Stimulated activated CD4-positive, alpha-beta T cell treated with anti-CD3 and anti-CD28 coated beads, TNF-alpha, amount 100 ng/mL, for 48 hours (primary cell): ENCODE measurements around the gene SLC39A9.

ENCODE experiments used
- DNase-seq, 3 donors: peaks; one replicate each; pipeline ENCODE4 v3.0.0-alpha.2; 2020; ENCODE audit warnings: low read depth in 3 of 3

The SLC39A9 gene, protein sequence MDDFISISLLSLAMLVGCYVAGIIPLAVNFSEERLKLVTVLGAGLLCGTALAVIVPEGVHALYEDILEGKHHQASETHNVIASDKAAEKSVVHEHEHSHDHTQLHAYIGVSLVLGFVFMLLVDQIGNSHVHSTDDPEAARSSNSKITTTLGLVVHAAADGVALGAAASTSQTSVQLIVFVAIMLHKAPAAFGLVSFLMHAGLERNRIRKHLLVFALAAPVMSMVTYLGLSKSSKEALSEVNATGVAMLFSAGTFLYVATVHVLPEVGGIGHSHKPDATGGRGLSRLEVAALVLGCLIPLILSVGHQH

GRCh38 chr14:69398053-69398817 is at the start of gene SLC39A9, which contains the start of gene ERH:
Gene SLC39A9, plus strand, starts transcription at chr14:69398692. Its CDS starts 678 bp downstream, at chr14:69399370.
Gene ERH, minus strand, starts transcription at chr14:69398299. Its CDS starts 66 bp downstream, at chr14:69398233.
- DNase-seq, result peak; percentile 82 to 91 (median 90)

GRCh38 chr14:69349091-69349777 is 49.3 kb upstream of the SLC39A9 start:
- DNase-seq, result no peak

DNA sequence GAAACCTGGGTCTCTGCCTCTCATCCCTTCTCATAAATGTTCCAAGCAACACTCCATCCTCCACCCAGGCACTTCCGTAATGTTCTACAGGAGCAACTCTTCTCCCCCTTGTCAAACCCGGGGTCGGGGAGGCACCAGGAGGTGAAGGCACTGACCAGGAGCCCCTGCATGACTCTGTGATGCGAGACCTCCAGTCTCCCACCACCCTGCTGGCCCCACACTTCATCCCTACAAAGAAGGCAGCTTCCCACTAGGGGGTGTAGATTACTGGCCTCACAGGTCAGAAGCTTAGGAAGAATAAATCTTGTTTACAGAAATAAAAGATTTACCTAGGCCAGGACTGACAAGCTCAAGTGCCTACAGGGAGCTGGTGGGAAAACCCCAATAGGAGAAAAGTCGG is 47.6 kb upstream of the SLC39A9 start:
- DNase-seq, result no peak

- no peak for DNase-seq
Observed at GRCh38 chr14:69351385-69351784, 47.1 kb upstream of the SLC39A9 start.

DNA sequence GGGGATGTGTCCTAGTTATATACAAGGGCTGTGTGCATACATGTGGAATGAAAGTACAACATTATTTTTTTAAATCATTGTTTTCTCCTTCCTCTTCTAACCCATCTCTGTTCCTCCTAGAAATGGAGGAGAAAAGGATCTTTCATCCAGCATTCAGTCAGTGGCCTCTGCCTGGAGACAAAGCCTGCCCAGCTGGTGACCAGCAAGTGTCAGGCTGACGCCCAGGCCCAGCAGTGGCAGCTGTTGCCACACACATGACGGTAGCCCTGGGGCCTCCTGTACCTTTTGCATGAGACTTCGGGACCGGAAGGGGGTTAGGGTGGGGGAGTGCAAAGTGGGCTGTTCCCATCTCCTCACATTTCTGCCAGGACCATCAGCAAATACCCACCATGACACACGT is 46.6 kb upstream of the SLC39A9 start:
- no peak for DNase-seq

- DNase-seq, result no peak
Observed at GRCh38 chr14:69353168-69353567, 45.3 kb upstream of the SLC39A9 start.

GRCh38 chr14:69354383-69355153 is 43.9 kb upstream of the SLC39A9 start:
- peak; percentile 44 to 62 (median 60) for DNase-seq

GRCh38 chr14:69355154-69355597 is 43.3 kb upstream of the SLC39A9 start:
- DNase-seq, result no peak

DNA sequence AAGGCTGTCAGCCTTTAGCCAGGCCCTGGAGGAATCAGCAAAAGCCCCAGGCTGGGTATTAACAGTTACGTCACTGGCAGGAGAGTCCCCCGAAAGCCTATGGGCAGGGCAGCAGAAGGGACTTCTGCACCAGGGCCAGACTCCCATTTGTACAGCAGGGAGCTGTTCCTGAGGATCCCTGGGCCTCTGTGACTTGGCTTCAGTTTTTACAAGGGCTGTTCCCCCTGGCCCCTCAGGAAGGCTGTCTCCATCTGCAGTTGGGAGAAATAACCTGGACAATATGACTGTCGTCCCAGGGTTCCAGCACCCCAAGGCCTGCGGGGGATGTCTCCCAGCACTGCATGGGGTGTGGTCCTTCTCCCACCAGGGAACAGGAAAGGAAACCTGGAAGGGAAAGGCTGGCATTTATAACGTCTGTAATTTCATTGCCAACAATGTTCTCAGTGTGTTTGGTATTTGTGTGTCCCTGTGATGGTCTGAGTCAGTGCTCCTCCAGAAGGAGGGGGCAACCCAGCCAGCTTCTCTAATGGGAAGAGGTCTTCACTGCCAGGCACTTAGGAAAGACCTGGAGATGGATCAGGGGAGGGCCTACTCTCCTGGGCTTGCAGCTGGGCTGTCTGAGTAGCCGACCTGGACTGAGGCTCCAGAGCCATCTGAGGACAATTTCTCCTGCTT is 42.7 kb upstream of the SLC39A9 start:
- no peak for DNase-seq

DNA sequence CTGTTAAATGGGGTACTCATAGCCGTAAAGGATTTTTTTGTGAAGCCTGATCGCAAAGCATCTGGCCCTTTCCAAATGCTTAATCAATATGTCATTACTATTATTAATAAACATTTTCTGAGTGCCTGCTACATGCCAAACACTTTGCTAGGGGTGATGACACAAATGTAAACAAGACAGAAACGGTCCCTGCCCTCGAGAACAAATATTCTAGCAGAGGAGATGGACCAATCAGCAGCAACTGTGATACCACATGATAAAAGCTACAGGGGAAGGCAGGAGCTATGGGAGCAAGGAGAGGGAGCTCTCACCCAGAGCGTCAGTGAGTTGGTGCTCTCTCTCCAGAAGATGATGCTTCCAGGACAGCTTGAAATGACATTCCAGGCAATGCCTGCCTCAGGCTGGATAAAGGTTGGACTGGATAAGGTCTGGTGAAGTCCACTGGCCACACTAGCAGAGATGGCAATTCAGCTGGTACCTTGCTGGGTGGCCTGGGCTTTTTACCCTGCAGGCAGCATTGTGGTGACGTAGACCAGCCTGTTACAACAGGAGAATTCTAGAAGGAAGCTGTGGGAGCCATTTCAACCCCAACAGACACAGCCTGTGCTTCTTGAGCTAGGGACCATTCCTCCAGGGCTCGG is 41.5 kb upstream of the SLC39A9 start:
- no peak for DNase-seq

GRCh38 chr14:69357544-69358200 is 40.8 kb upstream of the SLC39A9 start:
- no peak for DNase-seq

DNA sequence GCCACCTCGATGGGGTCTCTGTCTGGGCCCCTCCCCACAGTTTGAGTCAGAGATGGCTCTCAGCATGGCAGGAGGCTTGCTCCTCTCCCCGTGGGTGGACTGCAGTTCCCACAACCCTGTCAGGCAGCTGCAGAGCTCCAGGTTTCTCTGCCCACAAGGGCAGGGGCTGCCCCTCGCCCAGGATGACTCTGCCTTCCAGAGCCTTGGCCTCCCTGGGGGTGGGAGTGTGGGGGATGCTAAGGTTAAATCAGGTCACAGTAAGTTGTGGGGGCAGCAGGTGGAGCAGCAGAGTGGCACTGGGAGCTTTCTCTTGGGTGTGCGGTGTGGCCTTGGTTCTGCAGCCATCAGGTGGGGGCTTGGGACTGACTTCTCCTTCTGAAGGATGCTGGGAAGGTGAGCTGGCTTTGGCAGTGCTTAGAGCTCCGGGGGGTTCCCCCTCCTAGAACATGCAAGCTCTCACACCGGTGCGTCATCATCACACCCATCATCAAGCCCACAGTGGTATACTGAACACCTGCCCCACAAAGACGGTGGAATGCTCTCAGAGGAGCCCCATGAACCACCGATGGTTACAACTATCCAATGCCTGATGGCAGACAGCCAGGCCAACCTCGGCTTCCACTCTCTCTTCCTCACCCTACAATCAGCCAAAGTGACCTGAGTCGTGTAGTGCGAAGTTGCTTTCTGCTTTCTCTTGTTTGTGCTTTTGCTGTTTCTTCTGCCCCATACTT is 40.1 kb upstream of the SLC39A9 start:
- peak; percentile 32 to 64 (median 48) for DNase-seq

DNA sequence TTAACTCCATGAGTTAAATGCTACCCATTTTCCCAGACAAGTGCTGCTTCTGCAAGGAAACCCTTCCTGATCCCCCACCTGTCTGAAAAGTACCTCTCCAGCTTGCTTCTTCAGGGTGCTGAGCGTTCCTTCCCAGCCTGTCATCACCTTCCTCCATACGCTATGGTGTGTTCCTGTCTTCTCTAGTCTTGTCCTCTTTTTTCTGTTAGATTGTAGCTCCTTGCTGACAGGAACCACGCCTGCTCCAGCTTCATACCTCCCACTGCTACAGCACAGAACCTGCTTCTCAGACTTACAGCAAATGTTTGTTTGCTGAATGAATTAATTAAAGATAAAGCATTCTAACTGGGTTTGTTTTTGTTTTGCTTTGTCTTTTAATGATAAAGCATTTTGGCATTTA is 39.5 kb upstream of the SLC39A9 start:
- no peak for DNase-seq

GRCh38 chr14:69360438-69361108 is 37.9 kb upstream of the SLC39A9 start:
- no peak for DNase-seq

- DNase-seq, result no peak
Observed at GRCh38 chr14:69363055-69363454, 35.4 kb upstream of the SLC39A9 start.

- no peak for DNase-seq
Observed at GRCh38 chr14:69363964-69364363, 34.5 kb upstream of the SLC39A9 start.

GRCh38 chr14:69364378-69364777 is 34.1 kb upstream of the SLC39A9 start:
- no peak for DNase-seq

- DNase-seq, result no peak
Observed at GRCh38 chr14:69366069-69366468, 32.4 kb upstream of the SLC39A9 start.

DNA sequence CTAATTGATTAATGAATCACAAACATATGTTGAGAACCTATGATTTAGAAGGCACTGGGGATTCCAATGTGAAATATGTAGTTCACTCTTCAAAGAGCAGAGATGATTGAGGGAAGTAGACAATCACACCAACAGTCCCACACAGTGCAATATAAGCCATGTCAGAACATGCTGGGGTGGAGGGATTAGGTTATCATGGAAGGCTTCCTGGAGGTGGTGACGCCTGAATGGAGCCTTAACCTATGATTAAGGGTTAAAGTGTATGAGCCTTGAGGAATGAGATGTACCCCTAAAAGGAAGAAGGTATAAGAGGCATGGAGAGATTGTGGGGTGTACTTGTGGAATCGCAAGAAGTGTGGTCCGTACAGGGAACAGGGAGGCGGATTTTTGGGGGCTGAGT is 31.7 kb upstream of the SLC39A9 start:
- no peak for DNase-seq
